ENCODE results near the gene MEX3D.

The MEX3D gene

DNA sequence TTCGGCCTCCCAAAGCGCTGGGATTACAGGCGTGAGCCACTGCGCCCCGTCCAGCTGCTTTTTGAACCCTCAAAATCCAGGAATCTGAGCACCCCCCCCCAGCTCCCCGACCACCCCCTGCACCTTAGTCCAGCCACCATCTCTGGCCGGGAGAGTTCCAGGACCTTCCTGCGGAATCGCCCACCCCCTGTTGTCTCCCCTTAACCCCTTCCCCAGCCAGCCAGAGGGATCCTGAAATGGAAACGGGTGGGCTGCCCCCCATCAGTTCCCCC is 25.3 kb upstream of the MEX3D start:
- no peak for DNase-seq (ENCODE audit: low spot score)
- TF ChIP-seq, protein P1, sequence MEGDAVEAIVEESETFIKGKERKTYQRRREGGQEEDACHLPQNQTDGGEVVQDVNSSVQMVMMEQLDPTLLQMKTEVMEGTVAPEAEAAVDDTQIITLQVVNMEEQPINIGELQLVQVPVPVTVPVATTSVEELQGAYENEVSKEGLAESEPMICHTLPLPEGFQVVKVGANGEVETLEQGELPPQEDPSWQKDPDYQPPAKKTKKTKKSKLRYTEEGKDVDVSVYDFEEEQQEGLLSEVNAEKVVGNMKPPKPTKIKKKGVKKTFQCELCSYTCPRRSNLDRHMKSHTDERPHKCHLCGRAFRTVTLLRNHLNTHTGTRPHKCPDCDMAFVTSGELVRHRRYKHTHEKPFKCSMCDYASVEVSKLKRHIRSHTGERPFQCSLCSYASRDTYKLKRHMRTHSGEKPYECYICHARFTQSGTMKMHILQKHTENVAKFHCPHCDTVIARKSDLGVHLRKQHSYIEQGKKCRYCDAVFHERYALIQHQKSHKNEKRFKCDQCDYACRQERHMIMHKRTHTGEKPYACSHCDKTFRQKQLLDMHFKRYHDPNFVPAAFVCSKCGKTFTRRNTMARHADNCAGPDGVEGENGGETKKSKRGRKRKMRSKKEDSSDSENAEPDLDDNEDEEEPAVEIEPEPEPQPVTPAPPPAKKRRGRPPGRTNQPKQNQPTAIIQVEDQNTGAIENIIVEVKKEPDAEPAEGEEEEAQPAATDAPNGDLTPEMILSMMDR (IDR thresholded peaks at IDR 0.05; ENCODE audit: extremely low read depth, missing control alignments) = no peak

DNA sequence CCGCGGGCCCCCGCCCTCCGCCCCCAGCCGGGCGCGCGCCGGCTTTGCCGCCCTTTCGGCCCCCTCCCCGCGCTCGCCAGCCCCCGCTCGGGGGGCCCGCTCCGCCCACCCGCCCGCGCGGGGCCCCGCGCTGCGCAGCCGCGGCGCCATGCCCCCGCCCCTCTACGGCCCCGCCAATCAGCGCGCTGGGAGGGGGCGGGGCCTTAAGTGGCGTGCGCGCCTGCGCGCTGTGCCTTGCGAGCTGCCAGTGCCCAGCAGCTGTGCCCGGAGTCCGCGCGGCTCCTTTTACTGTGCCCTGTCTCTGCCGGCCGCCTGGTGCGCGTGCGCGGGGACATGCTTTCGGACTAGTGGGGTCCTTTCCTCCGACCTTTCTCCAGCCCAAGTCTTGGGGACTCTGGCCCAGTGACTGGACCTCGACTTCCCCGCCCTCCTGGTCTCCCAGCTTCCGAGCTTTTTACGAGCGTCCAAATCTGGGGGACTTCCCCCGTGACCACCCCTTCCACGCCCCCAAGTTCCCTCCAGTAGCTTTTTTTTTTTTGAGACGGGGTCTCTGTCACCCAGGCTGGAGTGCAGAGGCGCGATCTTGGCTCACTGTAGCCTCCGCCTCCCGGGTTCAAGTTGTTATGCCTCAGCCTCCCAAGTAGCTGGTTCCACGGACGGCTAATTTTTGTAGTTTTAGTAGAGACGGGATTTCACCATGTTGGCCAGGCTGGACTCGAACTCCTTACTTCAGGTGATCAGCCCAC is 24.8 kb upstream of the MEX3D start, which contains the start of gene MBD3:
Gene MBD3 (minus strand): TSS at position 111 of the 746 bp plus-strand sequence. CDS start 234 bp downstream, outside the sequence.
- peak; percentile 99 for DNase-seq (ENCODE audit: low spot score)

DNA sequence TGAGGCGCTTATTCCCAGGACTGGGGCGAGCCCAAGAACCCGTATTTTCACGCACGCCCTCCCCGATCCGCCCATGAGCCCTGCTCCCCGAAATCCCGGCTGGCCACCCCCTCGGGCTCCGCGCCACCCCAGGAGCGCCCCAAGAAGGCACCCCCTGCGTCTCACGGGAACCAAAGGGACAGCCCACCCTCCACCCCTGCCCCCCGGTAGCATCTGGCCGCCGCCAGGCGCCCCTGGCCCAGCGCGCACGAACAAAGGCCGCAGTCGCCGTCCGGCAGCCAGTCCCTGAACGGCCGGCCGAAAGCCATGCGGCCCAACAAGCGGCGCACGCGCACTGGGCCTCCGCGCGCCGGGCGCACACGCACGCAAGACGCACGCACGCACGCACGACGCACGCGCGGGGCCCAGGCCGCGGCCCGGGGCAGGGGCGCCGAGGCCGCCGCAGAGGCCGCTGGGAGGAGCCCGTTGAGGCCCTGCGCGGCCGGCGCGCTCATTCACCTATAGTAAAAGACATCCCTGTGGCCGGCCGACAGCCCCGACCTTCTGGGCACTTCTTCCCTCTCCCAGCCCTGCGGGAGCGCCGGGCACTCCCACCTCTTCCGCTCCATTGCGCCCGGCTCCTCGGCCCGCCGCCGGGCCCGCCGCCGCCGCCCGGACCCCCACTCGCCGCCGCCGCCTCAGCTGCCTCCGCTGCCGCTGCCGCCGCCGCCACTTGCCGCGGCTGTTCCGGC is 24.1 kb upstream of the MEX3D start:
- TF ChIP-seq, protein P1 (IDR thresholded peaks at IDR 0.05; ENCODE audit: extremely low read depth, missing control alignments) = no peak
- DNase-seq (ENCODE audit: low spot score) = peak; percentile 99

More for the DNA sequence above, 24.8 kb upstream of the MEX3D start, which contains the start of gene MBD3:
- TF ChIP-seq, protein P1 (IDR thresholded peaks at IDR 0.05; ENCODE audit: extremely low read depth, missing control alignments) = no peak

DNA sequence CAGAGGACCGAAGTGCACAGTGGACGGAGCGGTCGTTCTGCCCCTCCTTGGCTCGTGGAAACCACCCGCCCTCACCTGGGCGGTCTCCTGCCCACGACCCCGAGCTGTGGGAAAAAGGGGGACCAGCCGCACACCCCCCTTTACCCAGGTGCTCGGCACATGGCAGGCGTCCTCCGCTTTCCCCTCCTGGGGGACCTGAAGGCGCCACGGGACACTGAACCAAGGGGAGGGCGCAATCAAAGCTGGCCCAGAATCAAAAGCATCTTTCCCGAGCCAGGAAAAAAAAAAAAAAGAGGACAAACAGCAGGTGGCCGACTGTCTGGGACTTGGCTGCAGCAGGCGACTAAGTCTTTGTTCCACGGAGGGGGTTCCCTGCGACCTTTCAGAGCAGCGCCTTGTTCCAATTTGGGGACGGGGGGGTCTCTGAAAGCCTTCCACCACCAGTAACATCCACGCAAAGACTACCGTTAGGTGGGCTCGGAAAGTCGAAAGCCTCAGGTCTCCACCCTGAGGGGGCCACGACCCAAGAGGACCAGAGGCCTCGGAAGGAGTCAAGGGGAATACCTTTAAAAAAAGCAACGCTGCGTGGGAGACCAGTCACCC is 23.4 kb upstream of the MEX3D start:
- TF ChIP-seq, protein P1 (IDR thresholded peaks at IDR 0.05; ENCODE audit: extremely low read depth, missing control alignments) = no peak
- no peak for DNase-seq (ENCODE audit: low spot score)

DNA sequence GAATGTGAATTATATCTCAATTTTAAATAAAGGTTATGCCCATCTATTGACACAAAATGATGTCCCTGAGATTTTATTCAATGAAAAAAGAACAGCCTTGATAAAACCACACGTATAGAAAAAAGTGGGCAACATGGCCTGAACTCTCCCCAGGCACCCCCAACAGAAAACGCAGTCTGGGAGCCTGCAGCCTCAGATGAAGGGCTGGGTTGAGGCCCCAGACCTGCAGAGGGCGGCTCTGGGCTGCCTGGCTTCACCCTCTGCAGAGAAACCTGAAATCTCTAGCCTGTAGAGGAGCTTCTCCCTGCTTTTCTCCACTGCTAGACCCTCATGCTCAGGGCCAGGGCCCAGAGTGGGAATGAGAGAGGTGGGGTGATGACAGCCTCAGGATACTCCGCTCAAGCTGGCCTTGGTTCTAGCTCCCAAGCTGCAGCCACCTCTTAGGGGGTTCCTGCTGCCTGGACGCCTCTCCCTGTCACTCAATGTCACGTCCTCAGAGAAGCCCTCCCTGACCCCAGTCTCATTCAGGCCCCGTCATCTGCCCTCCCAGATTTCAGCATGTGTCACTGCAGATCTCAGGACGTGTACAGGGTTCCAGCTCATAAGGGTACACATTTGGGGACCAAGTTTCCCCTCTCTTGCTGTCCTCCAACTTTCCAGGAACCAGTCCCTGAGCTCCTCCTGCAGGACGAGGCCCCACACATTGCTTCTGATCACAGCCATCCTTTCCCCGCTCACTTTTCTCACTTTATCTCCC is 22.7 kb upstream of the MEX3D start:
- TF ChIP-seq, protein P1 (IDR thresholded peaks at IDR 0.05; ENCODE audit: extremely low read depth, missing control alignments) = peak; percentile 52
- peak; percentile 79 for DNase-seq (ENCODE audit: low spot score)

DNA sequence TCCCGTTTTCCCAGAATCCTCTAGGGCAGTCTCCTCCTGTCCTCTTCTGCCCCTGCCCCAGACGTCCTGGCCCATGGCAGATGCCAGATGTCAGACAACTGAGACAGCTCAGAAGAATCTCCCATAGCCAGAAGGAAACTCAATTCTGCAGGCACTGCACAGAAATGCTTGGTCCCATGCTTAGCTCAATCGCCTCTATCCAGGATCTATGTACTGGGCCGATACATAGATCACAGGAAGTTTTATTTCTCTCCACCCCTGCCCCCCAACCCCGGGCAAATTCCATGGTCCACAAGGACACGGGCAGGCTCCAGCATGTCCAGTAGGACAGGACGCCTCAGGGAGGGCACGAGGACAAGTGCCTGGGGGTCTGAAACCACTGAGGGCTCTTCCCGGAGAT is 19.7 kb upstream of the MEX3D start:
- TF ChIP-seq, protein P1 (IDR thresholded peaks at IDR 0.05; ENCODE audit: extremely low read depth, missing control alignments) = no peak
- DNase-seq (ENCODE audit: low spot score) = no peak

All from GM20000 (cell line).